SK-N-SH (cell line): Measurements from ENCODE around the gene CDH4.

ENCODE experiments used
- CTCF ChIP-seq: fragments of 200-600 bp; sonication (generic); IDR thresholded peaks from 2 replicates; pipeline ENCODE4 v1.6.1; 2017; ENCODE audit warnings: antibody characterized with exemption, mild to moderate bottlenecking, moderate library complexity
- EP300 ChIP-seq, 2 experiments: IDR thresholded peaks; 2 replicates each; pipeline versions ENCODE4 v1.4.0 to v1.6.1; 2012; ENCODE audit warnings: borderline replicate concordance in 1 of 2, low read depth in 1 of 2, low read length in 1 of 2
- EZH2phosphoT487 ChIP-seq: fragments of 200-600 bp; sonication (generic); IDR thresholded peaks from 2 replicates; pipeline ENCODE4 v1.6.1; 2017; ENCODE audit warnings: low read depth, mixed run types, mild to moderate bottlenecking, antibody characterized with exemption, moderate library complexity, borderline replicate concordance
- FOSL2 ChIP-seq: IDR thresholded peaks from 2 replicates; pipeline ENCODE4 v1.4.0; 2012; ENCODE audit warnings: low read depth, mild to moderate bottlenecking, moderate library complexity, borderline replicate concordance
- GABPA ChIP-seq: IDR thresholded peaks from 2 replicates; pipeline ENCODE4 v1.4.0; 2012; ENCODE audit warnings: low read depth, mild to moderate bottlenecking
- IRF3 ChIP-seq: fragments of 150-350 bp; IDR thresholded peaks from 2 replicates; pipeline ENCODE4 v1.6.1; 2016; ENCODE audit warnings: mild to moderate bottlenecking, low read depth, low read length
- MAX ChIP-seq: IDR thresholded peaks from 2 replicates; pipeline ENCODE4 v1.4.0; 2012; ENCODE audit warnings: low read depth
- NFIC ChIP-seq: IDR thresholded peaks from 2 replicates; pipeline ENCODE4 v1.4.0; 2012; ENCODE audit warnings: borderline replicate concordance
- POLR2AphosphoS5 ChIP-seq: IDR thresholded peaks from 2 replicates; pipeline ENCODE4 v1.6.1; 2012; ENCODE audit warnings: low read depth, low read length
- REST ChIP-seq: IDR thresholded peaks from 2 replicates; pipeline ENCODE4 v1.6.1; 2012; ENCODE audit warnings: mild to moderate bottlenecking, low read depth, low read length, moderate library complexity
- RFX5 ChIP-seq: IDR thresholded peaks from 2 replicates; pipeline ENCODE4 v1.6.1; 2012; ENCODE audit warnings: mild to moderate bottlenecking, improper control_type of control experiment, low read length
- TAF1 ChIP-seq: IDR thresholded peaks from 2 replicates; pipeline ENCODE4 v1.6.1; 2012; ENCODE audit warnings: low read depth, mild to moderate bottlenecking, low read length, moderate library complexity, borderline replicate concordance
- TEAD4 ChIP-seq: IDR thresholded peaks from 2 replicates; pipeline ENCODE4 v1.4.0; 2012; ENCODE audit warnings: mild to moderate bottlenecking, borderline replicate concordance; ENCODE audit not compliant: insufficient read depth
- USF2 ChIP-seq: fragments of 150-350 bp; IDR thresholded peaks from 2 replicates; pipeline ENCODE4 v1.6.1; 2017; ENCODE audit warnings: antibody characterized with exemption, low read length, low read depth, borderline replicate concordance

- TF ChIP-seq CTCF, result no peak
- TF ChIP-seq IRF3, result no peak
- no peak for TF ChIP-seq REST
- no peak for TF ChIP-seq EZH2phosphoT487
- TF ChIP-seq EP300 (IDR thresholded peaks at IDR 0.05; ENCODE audit: borderline replicate concordance in 1 of 2, low read depth in 1 of 2, low read length in 1 of 2), result no peak
- no peak for TF ChIP-seq RFX5
- TF ChIP-seq NFIC, result no peak
- no peak for TF ChIP-seq POLR2AphosphoS5
- TF ChIP-seq MAX, result no peak
- no peak for TF ChIP-seq TEAD4
- no peak for TF ChIP-seq USF2
- TF ChIP-seq FOSL2, result no peak
- no peak for TF ChIP-seq GABPA
- TF ChIP-seq TAF1, result no peak
These were observed 345.9 kb downstream of the CDH4 start for GRCh38 chr20:61597996-61598395.
